ENCODE measurements around the gene C2orf72. TPM values are rescaled to one million over a fixed set of nuclear protein-coding genes. Genes with fewer than 3 reads are reported as not detected.
"Not testable (repeated sequence)": the region's sequence is repeated elsewhere in the genome, so short reads cannot be mapped to it uniquely, and the experiment has no call there.

C2orf72 gene
- under 1 TPM; 0.34 to 0.50 TPM for total RNA-seq

DNA sequence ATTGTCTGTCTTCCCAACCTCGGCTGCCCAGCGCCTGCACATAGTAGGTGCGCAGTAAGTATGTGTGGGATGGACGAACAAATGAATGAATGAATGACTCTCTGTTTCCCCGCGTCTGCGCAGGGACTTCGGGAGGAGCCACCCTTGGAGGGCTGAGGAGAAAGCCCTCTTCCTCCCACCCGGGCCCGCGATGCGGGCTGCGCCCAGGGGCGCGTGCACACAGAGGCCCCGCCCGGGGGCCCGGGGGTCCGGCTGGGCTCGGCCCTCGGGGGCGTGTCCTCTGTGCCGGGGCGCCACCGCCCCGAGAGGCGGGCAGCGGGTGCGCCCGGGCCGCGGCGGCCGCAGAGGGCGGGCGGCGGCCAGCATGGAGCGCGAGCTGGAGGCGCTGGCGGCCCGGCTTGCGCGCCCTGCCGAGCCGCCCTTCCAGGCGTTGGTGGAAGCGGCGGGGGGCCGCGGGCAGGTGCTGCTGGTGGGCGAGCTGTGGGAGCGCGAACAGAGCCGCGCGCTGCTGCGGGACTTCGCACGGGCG, at the start of gene C2orf72:
C2orf72 (plus strand) TSS at position 322 of the 529 bp plus-strand sequence; CDS start at position 365, 43 bp downstream.
- CTCF ChIA-PET = no interaction called here
- POLR2A ChIA-PET = no interaction called here

DNA sequence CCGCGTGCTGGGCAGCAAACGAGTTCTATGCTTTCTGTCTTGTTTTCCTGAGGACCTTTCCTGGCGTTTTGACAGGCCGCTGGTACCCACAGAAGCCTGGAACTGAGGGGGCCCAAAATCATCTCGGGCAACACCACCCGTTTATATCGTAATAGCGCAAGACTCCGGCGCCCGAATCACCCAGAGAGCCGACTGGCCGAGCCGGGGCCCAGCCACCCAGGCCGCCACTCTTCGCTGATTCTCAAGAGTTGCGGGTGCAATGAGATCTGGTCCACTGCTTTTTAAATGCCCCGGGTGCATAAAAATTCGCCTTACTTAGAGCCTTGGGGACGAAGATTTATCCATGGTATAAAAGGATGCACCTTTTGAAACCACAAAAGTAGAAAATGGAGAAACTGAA, 47.6 kb upstream of the C2orf72 start:
- CTCF ChIA-PET = interaction anchor here (8.0 kb wide), 1 partner anchor 87 kb away, joined by 144 read pairs; no protein-coding TSS in a partner anchor
- POLR2A ChIA-PET = no interaction called here

DNA sequence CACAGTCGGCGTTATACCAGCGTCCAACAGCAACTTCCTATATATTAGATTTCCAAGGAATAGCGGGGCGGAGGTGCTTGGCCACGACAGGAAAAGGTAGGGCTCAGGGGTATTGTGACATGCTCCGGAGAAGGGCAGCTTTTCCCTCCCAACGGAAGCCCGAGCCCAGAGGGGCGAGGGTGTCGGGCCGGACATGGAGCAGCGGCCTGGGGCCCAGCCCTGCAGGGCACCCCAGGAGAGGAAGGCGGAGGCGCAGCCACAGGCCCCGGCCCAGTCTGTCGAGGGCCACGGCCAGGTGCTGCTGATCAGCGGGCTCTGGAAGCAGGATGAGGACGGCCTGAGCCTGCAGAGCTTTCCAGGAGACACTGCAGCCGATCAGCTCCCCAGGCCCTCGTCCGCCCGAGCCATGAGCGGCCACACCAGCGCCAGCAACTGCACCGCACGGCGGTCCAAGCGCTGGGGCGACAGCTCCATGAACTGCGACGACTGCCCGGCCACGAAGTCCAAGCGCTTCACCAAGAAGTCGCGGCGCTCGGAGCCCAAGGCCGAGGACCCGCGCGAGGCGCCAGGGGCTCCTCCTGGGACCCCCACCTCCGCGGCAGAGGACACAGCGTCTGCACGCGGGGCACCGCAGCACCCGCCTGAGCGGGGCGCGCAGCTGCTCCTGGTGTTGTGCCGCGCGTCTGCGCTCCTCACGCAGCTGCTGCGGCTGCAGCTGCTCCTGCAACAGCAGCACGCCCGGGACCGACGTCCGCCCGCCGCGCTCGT, 47.0 kb upstream of the C2orf72 start:
- ChIA-PET CTCF (interaction anchor here (8.0 kb wide), 1 partner anchor 88 kb away, joined by 144 read pairs; no protein-coding TSS in a partner anchor), POLR2A (no interaction called here)

DNA sequence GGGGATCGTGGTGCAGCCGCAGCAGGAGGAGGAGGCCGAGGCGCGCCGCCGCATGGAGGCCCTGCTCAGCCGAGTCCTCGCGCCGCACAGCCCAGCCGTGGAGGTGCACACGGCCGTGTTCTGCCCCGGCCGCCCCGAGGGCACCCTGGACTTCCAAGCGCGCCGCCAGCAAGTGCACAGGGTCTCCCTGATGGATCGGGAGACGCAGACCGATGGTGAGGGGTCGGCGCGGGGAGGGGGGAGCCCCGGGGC, 46.5 kb upstream of the C2orf72 start:
- POLR2A ChIA-PET = no interaction called here
- CTCF ChIA-PET = interaction anchor here (8.0 kb wide), 1 partner anchor 88 kb away, joined by 144 read pairs; no protein-coding TSS in a partner anchor

DNA sequence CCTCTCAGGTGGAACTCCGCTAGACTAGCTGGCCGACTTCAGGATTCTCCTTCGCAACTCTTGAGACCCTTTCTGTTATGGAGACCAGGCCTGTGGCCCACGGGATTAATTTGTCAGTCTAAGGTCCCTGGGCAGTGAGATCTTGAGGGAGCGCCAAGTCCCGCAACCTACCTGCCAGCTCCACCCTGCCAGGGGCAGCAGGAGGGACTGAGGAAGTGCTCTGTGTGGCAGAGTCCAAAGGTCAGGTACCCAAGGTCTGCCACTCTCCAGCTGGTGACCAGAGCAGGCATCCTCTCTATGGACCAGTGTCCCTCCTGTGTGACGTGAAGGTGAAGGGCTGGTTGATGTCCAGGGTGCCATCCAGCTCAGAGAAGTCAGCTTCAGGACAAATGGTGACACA, 45.7 kb upstream of the C2orf72 start:
- POLR2A ChIA-PET = no interaction called here
- CTCF ChIA-PET = interaction anchor here (0.6 kb wide), 1 partner anchor 321 kb away, joined by 4 read pairs; no protein-coding TSS in a partner anchor

DNA sequence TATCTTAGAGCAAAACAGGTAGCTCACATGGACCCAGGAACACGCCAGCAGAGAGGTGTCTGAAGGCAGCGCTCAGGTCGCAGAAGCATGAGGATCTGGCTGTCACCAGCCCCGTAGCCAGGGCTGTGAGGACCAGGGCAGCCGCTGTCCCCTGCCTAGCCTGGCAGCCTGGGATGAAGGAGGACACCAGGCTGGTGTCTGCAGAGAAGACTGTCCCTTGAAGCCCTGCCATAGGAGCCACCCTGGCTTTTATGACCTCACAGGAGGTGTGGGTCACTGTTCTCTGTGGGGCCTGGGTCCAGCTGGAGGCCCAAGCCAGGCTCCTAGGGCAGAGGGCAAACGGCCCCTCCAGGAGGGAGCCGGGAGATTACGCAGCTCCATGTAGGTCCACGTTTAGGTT, 41.5 kb upstream of the C2orf72 start, which contains the start of gene SPATA3:
SPATA3 (plus strand) TSS at position 301 of the 400 bp plus-strand sequence. CDS start 113 bp downstream, outside the sequence.
- ChIA-PET POLR2A (no interaction called here), CTCF (interaction anchor here (1.1 kb wide), 1 partner anchor 171 kb away, joined by 3 read pairs; no protein-coding TSS in a partner anchor)

DNA sequence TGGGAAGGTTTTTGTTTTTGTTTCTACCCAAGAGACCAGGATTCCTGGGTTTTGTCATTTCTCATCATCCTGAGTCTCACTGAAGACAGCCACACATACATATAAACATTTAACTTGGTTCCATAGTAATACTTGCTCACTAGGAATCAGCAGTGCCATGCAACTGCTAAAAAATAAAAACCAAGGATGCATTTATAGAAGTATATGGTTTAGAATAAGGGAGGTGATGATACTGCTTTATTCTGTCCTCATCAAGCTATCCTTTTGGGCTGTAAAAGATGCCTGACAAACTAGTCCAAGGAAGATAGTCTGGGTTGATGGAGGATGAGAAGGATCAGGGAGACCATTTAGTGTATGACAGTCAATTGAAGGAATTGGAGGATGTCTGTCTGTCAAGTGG, 40.7 kb upstream of the C2orf72 start:
- POLR2A ChIA-PET = no interaction called here
- CTCF ChIA-PET = interaction anchor here (0.6 to 1.1 kb wide), 2 partner anchors 73 to 172 kb away, joined by 3 read pairs; no protein-coding TSS in a partner anchor

DNA sequence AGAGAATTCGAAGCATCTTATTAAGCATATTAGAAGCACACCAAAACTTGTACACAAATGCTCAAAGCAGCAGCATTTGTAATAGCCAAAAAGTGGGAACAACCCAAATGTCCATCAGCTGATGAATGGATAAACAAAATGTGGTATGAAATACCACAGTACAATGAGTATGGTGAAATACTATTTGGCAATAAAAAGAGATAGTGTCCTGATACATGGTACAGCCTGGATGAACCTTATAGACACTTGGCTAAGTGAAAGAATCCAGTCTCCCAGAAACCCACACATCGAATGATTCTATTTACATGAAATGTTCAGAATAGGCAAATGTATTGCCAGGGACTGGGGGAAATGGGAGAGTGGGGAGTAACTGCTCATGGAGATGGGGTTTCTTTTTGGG, 38.4 kb upstream of the C2orf72 start:
- ChIA-PET CTCF (no interaction called here), POLR2A (no interaction called here)

DNA sequence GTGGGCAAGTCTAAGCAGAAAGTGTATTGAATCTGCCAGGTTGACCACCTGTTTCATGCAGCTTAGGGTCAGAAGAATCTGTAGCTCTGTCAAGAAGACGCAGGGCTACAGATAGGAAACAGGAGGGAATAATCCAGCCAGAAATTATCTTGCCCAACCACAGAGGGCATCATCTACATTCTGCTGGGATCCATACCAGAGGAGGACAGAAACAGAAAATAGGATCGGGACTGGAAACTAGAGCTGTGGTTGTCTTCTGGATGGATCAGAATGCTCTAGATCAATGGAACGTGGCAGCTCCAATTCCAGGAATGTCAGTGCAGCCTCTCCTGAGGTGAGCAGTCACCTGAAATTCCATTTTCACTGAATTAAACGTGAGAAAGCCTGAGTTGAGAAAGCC, 37.8 kb upstream of the C2orf72 start:
- POLR2A ChIA-PET = no interaction called here
- CTCF ChIA-PET = no interaction called here

DNA sequence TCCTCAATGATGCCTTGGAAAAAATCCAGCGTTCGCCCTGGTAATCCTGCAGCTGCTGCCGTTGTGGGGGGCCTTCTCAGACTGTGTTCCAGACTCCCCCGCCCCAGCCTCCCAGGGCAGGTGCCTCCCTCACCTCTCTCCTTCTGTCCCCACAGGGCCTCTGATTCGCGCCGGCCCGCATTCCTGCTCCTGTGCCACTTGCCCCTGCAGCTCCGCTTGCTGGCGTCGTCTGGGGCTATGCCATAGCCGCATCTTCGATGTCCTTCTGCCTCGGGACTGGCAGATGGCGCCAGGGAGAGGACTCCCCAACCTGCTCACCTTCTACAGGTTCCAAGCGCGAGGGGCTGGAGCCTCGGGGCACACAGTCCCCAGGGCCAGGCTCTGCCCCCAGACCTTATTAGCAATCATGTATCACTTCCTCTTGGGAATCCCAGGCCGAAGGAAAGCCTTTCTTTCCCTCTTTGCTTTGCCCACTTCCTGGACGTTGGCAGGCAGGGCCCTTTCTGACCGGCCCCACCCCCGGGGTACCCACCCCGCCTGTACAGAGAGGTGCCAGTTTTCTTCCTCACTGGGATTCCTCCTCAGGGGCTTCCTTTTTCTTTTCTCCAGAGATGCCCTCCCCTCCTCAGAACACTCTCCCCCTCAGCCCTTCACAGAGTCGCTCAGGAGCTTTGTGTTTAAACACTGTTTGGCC, 37.0 kb upstream of the C2orf72 start:
- ChIA-PET POLR2A (no interaction called here), CTCF (no interaction called here)

DNA sequence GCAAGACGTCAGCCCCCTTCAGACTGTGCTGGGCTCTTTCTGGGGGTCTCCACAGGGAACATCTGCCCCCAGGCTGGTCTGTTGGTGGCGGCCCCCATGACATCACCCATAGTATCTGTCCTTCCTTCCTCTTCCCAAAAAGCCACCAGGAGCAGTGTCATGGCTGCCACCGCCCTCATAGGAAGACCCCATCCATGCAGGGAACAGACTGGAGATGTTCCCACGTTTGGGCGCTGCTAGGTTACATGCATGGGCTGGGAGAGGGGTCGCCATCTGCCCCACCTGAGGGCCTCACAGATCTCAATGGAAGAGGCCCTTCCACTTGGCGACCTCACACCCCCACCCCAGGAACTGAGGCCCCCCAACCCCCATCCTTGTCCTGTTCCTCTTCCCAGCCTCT, 36.3 kb upstream of the C2orf72 start:
- CTCF ChIA-PET = no interaction called here
- POLR2A ChIA-PET = no interaction called here

DNA sequence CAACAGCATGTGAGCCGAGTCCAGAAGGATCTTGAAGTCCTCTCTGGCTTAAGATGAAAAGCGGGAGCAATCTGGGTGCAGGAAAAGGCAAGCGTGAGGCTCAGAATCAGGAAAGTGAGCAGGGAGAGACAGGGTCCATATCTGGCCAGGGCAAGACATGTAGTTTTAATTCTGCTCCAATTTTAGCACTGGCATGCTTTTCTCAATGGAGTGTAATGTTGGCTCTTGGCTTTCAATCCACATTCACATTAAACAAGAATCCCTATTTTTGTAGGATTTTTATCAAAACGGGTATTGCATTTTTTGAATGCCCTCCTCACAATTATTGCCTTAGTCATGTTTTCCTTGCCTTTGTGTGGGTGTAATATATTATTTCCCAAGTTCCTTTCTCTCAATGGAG, 35.4 kb upstream of the C2orf72 start:
- ChIA-PET CTCF (no interaction called here), POLR2A (no interaction called here)

DNA sequence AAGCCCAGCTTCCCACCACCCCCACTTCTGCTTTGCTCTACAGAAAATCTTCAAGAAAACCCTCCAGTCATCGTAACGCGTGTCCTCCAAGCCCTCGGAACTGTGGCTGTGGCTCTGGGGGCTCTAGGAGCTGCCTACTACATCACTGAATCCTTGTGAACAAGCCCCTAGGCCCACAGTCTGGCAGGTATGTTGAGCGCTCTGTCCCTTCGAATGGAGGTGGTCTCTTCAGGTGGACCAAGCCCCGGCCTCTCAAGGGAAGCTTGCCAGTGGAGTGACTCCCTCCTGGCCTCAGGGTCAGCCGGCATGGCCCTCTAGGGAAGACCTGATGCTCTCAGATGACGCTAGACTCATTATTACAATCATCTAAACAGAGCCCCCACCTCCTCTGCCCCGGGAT, 34.7 kb upstream of the C2orf72 start:
- CTCF ChIA-PET = no interaction called here
- POLR2A ChIA-PET = no interaction called here

DNA sequence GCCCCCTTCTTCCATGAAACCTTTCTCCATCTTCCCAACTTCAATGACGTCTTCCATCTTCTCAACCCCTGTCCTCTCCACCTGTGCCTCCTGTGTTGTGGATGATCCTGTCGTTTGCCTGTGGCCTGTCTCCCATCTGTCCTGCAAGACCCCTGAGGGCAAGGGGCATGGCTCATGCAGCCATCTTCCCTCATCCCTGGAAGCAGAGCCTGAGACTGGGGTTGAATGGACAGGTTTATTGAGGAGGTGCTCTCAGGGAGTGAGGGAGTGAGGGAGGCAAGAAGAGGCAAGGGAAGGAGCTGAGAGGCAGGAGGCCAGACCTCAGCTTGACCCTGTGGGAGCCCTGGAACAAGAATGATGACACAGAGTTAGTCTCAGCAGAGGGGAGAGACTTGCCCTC, 34.1 kb upstream of the C2orf72 start:
- ChIA-PET CTCF (no interaction called here), POLR2A (no interaction called here)

DNA sequence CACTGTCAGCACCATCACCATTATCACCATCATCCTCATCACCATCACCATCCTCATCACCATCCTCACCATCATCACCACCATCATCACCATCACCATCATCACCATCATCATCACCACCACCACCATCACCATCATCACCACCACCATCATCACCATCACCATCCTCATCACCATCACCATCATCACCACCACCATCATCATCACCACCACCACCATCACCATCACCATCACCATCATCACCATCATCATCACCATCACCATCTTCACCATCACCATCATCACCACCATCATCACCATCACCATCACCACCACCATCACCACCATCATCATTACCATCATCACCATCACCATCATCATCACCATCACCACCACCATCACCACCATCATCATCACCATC, 32.4 kb upstream of the C2orf72 start:
- CTCF ChIA-PET, POLR2A ChIA-PET: not testable (repeated sequence)

DNA sequence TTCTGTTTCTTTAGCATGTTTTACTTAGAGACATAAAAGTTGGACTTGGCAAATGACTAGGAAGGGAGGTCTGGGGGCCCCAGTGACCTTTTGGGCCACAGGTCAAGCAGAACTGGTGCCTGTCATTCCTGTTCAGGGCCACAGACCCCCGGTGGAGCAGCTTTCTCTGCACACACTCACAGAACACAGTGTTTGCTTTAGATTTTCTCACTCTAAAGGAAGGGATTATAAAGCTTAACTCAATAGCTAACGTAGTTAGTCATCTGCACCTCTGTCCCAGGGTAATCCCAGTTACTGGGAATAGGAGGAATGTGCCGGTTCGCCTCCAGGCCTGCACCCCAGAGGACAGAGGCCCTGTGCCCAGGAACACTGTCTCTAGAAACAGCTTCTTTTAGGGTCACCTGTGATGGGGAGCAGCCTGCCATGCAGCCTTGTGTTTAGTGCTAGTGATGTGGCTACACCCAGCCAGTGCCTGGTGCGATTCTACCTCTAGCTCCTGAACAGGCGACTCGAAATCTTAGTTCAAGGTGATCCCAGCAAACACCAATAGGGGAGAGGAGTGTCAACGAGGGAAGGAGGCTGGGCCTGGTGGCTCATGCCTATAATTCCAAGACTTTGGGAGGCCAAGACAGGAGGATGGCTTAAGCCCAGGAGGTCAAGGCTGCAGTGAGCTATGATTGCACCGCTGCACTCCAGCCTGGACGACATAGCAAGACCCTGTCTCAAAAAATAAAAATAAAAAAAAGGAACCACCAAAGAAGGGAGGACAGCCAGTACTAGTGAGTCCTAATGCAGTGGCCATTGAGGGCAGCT, 29.8 kb upstream of the C2orf72 start:
- ChIA-PET POLR2A (no interaction called here), CTCF (interaction anchor here (1.5 to 1.6 kb wide), 2 partner anchors 21 to 106 kb away, joined by 3 to 4 read pairs; no protein-coding TSS in a partner anchor)

DNA sequence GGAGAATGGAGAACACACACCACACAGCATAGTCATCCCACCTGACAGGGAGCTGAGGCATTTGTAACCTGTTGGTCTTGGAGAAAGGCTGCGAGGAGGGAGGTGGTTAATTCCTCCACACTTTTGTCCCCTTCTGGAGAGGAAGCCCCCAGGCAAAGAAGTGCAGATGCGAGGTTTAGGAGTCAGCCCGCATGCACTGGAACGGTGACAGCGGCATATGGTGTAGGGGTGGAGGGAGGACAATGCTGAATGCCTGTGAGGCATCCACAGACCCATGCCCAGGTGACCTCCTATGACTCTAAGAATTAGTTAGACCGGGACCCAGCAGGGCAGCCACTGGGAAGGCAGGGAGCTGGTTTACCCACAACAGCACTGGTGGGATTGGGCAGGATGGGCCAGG, 29.2 kb upstream of the C2orf72 start:
- ChIA-PET CTCF (interaction anchor here (1.3 kb wide), 1 partner anchor 9 kb away, joined by 4 read pairs; no protein-coding TSS in a partner anchor), POLR2A (no interaction called here)

DNA sequence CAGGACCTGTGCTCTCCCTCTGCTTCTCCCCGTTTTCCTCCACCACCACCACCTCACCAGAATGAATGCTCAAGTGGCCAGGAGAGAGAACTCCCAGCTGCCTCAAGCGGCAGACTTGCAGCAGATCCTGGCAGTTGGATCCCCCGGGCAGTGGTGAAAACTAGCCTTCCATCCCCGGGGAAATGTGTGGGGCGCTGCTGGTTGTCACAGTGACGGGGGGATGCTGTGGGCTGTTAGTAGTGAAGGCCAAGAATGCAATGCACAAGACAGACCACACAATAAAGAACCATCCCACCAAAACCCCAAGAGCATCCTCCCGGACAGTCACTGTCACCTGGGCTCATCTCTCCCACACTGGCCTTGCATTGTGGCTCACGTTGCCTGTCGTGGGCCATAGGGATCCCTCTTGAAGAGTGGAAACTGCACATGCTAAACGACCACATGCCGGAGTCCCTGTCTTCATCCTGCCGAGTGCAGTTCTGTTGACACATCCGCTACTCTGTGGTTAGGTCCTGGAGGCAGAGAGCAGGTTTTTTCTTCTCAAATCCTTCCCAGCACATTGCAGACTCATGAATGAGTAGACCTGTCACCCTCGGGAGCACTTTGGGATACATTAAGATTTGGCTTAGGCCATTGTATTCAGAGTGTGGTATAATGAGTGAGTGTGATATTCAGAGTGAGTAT, 27.9 kb upstream of the C2orf72 start:
- ChIA-PET POLR2A (no interaction called here), CTCF (interaction anchor here (1.3 kb wide), 1 partner anchor 8 kb away, joined by 4 read pairs; no protein-coding TSS in a partner anchor)

DNA sequence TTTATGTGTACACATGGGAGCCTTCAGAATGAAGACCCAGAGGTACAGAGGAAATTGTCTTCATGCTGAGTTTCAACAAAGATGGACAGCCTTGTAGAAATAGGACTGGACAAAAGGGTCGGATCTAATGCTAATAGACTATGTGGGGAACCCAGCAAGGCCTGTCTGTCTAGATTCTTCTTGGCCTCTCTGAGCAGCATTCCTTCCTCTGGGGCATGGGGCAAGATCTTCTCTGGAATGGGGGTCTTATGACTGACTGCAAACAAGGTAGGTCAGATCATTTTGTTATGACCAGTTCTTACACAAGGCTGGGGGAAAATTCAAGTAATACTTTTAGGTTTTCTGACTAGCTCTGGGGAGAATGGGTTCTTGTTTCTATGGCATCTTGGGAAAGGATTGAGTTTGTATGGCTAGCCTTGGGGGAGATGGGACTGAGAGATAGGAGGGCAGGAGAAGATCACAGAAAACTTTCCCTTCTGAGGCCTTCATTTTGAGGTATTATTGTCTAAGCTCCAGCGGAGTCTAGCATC, 27.1 kb upstream of the C2orf72 start:
- CTCF ChIA-PET = no interaction called here
- POLR2A ChIA-PET = no interaction called here

Measured in activated CD8-positive, alpha-beta memory T cell treated with anti-CD3 and anti-CD28 coated beads for 36 hours (primary cell).